GM12878 (cell line): ENCODE data around the gene FAM3B. TPM values are rescaled to one million over a fixed set of nuclear protein-coding genes. Genes with fewer than 3 reads are reported as not detected.

Source experiments
- ATF3 ChIP-seq: IDR thresholded peaks from 2 replicates; pipeline ENCODE4 v1.6.1; 2011; ENCODE audit warnings: low read depth, mild to moderate bottlenecking, low read length, moderate library complexity, borderline replicate concordance; ENCODE audit errors: extremely low read depth
- ATF7 ChIP-seq: fragments of 450-650 bp; IDR thresholded peaks from 2 replicates; pipeline ENCODE4 v1.6.1; 2016; ENCODE audit warnings: low read depth, mild to moderate bottlenecking
- BCL3 ChIP-seq: IDR thresholded peaks from 2 replicates; pipeline ENCODE4 v1.6.1; 2011; ENCODE audit warnings: borderline replicate concordance, low read depth, mild to moderate bottlenecking, moderate library complexity, low read length; ENCODE audit not compliant: insufficient read depth, poor library complexity, severe bottlenecking
- CHD4 ChIP-seq: fragments of 200-600 bp; sonication (generic); IDR thresholded peaks from 2 replicates; pipeline ENCODE4 v1.6.1; 2016; ENCODE audit warnings: mild to moderate bottlenecking
- CREB1 ChIP-seq: IDR thresholded peaks from 2 replicates; pipeline ENCODE4 v1.6.1; 2012; ENCODE audit warnings: low read depth, mild to moderate bottlenecking, inconsistent platforms
- FOS ChIP-seq: IDR thresholded peaks from 3 replicates; pipeline ENCODE4 v1.6.1; 2011; ENCODE audit warnings: borderline replicate concordance; ENCODE audit not compliant: insufficient read length; ENCODE audit errors: extremely low read depth
- MEF2B ChIP-seq: fragments of 450-650 bp; IDR thresholded peaks from 2 replicates; pipeline ENCODE4 v1.6.1; 2018; ENCODE audit warnings: mild to moderate bottlenecking, moderate library complexity; ENCODE audit not compliant: partially characterized antibody, poor library complexity, severe bottlenecking
- MLLT1 ChIP-seq: fragments of 450-650 bp; IDR thresholded peaks from 2 replicates; pipeline ENCODE4 v1.6.1; 2016; ENCODE audit warnings: mild to moderate bottlenecking
- MTA2 ChIP-seq: fragments of 450-650 bp; IDR thresholded peaks from 2 replicates; pipeline ENCODE4 v1.6.1; 2016; ENCODE audit warnings: low read depth, mild to moderate bottlenecking, moderate library complexity
- MXI1 ChIP-seq: fragments of 150-350 bp; IDR thresholded peaks from 2 replicates; pipeline ENCODE4 v1.6.1; 2011; ENCODE audit warnings: low read depth, mild to moderate bottlenecking, inconsistent platforms, low read length, improper control_type of control experiment
- RBBP5 ChIP-seq: fragments of 200-600 bp; sonication (generic); conservative IDR thresholded peaks from 2 replicates; pipeline ENCODE4 v1.6.1; 2016
- RCOR1 ChIP-seq: conservative IDR thresholded peaks from 2 replicates; pipeline ENCODE4 v1.6.1; 2012; ENCODE audit warnings: low read depth, low read length, improper control_type of control experiment
- REST ChIP-seq: IDR thresholded peaks from 2 replicates; pipeline ENCODE4 v1.6.1; 2012; ENCODE audit warnings: mild to moderate bottlenecking, low read depth, low read length
- SMARCA5 ChIP-seq: fragments of 450-650 bp; IDR thresholded peaks from 2 replicates; pipeline ENCODE4 v1.6.1; 2017; ENCODE audit warnings: mild to moderate bottlenecking
- YY1 ChIP-seq: IDR thresholded peaks from 2 replicates; pipeline ENCODE4 v1.6.1; 2011; ENCODE audit warnings: low read depth, mild to moderate bottlenecking, low read length
- ZBTB11 ChIP-seq: fragments of 450-650 bp; formaldehyde crosslinking; IDR thresholded peaks from 2 replicates; pipeline ENCODE4 v1.5.0; 2022; ENCODE audit warnings: mild to moderate bottlenecking, missing genetic modification characterization
- ZNF24 ChIP-seq: fragments of 450-650 bp; IDR thresholded peaks from 2 replicates; pipeline ENCODE4 v1.6.1; 2017; ENCODE audit warnings: antibody characterized with exemption, mild to moderate bottlenecking
- polyA plus RNA-seq, 11 experiments: library from polyadenylated mRNA; depleted of rRNA in 4 of 11; unstranded in 6 of 11; stranded (reverse) in 5 of 11; fragments of >200 nt; fragmentation: Nextera tagmentation in 4 of 11; fragmentation: Illumina TruSeq in 1 of 11; extraction: Ambion mirVana in 4 of 11; extraction: Trizol in 1 of 11; gene quantifications; 1 replicate in 1 of 11; 2 replicates in 10 of 11; pipeline versions ENCODE4 v1.2.1 to v1.2.3, GENCODE V29; 2011 to 2016; ENCODE audit warnings: inconsistent platforms in 2 of 11, missing spikeins in 2 of 11, low read depth in 1 of 11
- total RNA-seq, 4 experiments: library from RNA; depleted of rRNA in 3 of 4; stranded (reverse); fragments of >200 nt in 3 of 4; fragmentation: Illumina TruSeq in 1 of 4; extraction: Trizol in 1 of 4; gene quantifications; 2 replicates each; pipeline versions ENCODE4 v1.2.1 to v1.2.3, GENCODE V29; 2013 to 2021

FAM3B gene
- total and polyA plus RNA-seq, 10 of the 15 experiments (the other 5 are each of a cell fraction or from before 2014, with no cell fraction given) = 0.12 TPM; not detected in 9

- TF ChIP-seq RBBP5 = no peak
- no peak for TF ChIP-seq BCL3
- TF ChIP-seq FOS = no peak
- no peak for TF ChIP-seq YY1
- TF ChIP-seq CREB1 = no peak
- TF ChIP-seq MTA2 = peak; percentile 13; the same call in 1 of the 2 replicates
- TF ChIP-seq MLLT1 = peak; percentile 95; the same call in 1 of the 2 replicates
- TF ChIP-seq SMARCA5 = 0 out of 2 replicates have a peak, but pooled peaks have one; percentile 69
- peak; percentile 71 for TF ChIP-seq ATF7
- TF ChIP-seq ZBTB11 (CRISPR knock-in tag) = no peak
- TF ChIP-seq REST = peak; percentile 55; the same call in 1 of the 2 replicates
- TF ChIP-seq CHD4 = no peak
- no peak for TF ChIP-seq MXI1
- no peak for TF ChIP-seq ATF3
- TF ChIP-seq MEF2B = peak; percentile 39
- TF ChIP-seq RCOR1 = no peak
- TF ChIP-seq ZNF24 = no peak
Observed at GRCh38 chr21:41362605-41363369, 46.2 kb downstream of the FAM3B start (continued).
